GM19372 (cell line): ENCODE measurements around the gene IP6K2.
"Not testable (repeated sequence)": the region's sequence is repeated elsewhere in the genome, so short reads cannot be mapped to it uniquely, and the experiment has no call there.

ENCODE experiments used
- ATAC-seq: cut with Tn5 transposase; IDR thresholded peaks from one replicate; pipeline ENCODE4 v1.9.1; 2021; ENCODE audit warnings: mild to moderate bottlenecking, low read depth, moderate library complexity; ENCODE audit not compliant: unreplicated experiment

Gene IP6K2

GRCh38 chr3:48733752-48734518 lies 16.9 kb upstream of the IP6K2 start:
- ATAC-seq = not testable (repeated sequence)

DNA sequence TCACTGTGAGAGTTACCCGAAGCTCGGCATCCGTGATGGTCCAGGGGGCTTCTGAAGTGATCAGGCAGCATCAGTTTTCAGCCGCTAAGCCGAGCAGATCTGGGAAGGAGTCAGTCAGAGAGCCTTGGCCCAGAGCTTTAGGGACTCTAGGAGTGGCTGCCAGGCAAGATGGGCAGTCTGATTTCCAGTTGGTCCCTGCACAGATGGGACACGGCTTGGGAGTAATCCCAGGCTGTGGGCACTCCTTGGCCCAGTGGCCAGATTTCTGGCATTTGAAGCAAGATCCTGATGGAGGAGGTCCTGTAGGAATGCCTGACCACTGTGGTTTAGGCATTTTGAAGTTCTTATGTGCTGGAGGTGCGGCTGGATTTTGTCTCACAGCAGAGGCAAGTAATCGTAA lies 10.5 kb upstream of the IP6K2 start:
- no peak for ATAC-seq

GRCh38 chr3:48725185-48725855 lies 8.3 kb upstream of the IP6K2 start:
- not testable (repeated sequence) for ATAC-seq

DNA sequence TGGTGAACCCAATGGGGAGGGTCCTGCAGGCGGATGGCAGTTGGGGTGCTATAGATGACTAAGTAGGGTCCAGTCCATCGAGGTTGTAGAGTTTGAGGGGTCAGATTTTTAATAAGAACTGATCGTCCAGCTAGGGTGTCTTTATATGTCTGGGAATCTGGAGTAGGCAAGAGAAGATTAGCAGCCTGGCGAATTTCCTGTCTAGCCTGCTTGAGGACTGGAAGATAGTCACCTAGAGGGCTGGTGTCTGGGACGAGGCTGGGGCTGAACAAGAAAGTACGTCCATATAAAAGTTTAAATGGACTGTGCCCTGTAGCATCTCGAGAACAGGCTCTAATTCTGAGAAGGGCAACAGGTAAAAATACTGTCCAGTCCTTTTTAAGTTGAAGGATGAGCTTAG lies 6.7 kb upstream of the IP6K2 start:
- ATAC-seq = no peak

- ATAC-seq = not testable (repeated sequence)
These were observed 6.3 kb upstream of the IP6K2 start for GRCh38 chr3:48723293-48723692.

DNA sequence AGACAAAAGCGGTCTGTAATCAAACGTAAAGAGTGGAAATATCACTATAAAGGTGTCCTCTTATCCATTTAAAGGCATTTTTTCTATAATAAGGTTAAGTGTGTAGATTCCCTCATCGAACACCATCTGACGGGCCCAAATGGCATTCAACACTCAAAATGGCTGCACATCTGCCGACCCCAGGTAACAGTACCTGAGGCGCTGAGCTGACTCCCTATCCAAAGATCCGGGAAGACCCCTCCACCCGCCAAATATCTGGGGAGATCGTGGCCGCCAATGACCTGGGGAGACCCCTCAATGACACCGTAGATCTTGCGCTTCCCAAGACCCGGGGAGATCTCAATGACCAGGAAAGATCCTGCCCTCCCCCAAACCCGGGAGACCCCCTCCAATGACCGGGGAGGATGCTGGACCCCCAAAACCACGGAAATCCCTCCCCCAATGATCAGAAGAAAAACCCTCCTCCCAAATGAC lies 476 bp downstream of the IP6K2 start:
- ATAC-seq = no peak

- ATAC-seq = no peak
These were observed 1.7 kb downstream of the IP6K2 start for GRCh38 chr3:48715174-48715800.

DNA sequence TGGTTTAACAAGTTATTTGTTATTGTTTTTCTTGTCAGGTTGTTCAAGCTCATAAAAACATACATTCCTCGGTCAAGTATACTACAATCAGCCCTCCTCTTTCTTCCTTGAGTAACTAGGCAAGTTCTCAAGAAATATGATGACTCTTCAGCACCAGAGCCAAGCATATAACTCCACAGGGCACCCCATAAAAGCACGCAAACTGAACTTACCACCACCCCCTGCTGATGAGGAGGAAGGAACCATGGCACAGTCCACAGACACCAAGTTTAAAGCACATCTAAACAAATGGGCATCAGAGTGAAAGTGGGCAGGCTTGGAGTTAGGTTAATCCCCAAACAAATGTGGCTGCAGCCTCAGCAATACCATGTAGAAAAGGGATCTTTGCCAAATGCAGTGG lies 5.3 kb downstream of the IP6K2 start:
- no peak for ATAC-seq

DNA sequence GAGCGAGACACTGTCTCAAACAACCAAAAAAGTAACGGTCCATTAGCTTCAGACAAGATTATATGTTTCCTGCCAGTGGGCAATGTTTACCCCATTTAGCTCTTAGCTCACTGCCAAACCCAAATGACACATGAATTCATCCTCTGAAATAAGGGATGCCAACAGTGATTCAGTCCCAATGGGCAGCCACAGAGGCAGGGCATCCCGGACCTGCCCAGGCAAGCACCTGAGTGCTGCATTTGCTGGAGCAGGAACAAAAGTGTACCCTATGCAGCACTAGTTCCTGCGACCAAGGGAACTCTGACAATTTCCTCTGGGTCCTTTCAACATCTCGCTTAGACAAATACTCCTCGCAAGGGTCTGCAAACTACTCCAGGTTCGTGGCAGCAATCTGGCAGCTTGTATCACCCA lies 8.0 kb downstream of the IP6K2 start:
- ATAC-seq = no peak

DNA sequence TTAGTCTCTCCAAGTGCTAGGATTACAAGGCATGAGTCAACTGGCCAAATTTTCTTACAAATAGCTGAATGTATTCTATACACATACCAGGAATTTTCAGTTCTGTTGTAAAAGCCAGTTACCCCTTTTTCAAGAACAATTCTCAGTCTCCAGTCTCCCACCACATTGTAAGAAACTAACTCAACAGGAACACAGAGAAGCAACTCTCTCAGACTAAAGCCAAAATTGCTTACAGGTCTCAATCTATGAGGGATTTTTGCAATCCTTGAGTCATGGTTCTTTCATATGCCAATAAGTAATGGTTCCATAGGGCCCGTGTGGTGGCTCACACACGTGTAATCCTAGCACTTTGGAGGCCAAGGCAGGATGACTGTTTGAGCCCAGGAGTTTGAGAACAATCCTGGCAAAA lies 8.5 kb downstream of the IP6K2 start:
- no peak for ATAC-seq

- ATAC-seq = no peak
These were observed 9.9 kb downstream of the IP6K2 start for GRCh38 chr3:48707157-48707556.

- ATAC-seq = no peak
These were observed 14.6 kb downstream of the IP6K2 start for GRCh38 chr3:48702320-48702920.

DNA sequence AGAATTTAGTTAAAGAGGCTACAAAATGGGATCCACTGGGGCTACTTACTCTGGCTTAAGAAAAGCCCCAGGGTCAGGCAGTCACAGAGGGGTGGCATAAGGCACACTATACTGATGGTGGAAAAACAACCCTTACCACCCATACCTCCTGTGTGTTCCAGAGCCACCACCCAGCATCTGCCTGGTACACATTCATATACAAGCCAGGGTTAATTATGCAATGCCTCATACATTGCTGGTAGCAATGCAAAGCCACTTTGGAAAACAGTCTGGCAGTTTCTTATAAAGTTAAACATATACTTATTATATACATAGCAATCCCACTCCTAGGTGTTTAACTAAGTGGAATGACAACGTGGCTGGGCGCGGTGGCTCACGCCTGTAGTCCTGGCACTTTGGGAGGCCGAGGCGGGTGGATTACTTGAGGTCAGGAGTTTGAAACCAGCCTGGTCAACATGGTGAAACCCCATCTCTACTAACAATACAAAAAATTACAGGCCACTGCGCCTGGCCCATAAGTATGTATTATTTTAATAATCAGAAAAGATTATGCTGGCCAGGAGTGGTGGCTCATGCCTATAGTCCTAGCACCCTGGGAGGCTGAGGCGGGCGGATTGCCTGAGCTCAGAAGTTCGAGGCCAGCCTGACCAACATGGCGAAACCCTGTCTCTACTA lies 16.2 kb downstream of the IP6K2 start:
- ATAC-seq = no peak

- ATAC-seq = no peak
These were observed 18.1 kb downstream of the IP6K2 start for GRCh38 chr3:48698891-48699290.

GRCh38 chr3:48697952-48698351 lies 19.1 kb downstream of the IP6K2 start:
- ATAC-seq = no peak

DNA sequence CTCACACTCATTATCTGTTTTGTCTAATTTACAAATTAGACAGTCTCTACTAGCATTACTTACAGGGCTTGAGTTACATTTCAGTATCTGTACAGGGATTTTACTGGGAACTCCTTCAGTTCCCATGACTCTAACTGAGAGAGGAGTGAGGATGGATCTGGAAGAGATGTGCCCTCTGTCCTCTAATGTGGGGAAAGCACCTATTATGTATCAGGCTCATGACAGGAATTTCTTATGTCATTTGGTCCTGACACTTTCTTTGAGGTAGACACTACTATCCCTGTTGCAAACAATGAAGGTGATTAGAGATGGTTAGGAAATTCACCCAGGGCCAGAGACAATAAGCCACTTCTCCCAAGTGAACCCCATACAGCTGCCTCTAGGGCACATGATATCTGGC lies 20.4 kb downstream of the IP6K2 start:
- no peak for ATAC-seq

GRCh38 chr3:48696156-48696555 lies 20.9 kb downstream of the IP6K2 start:
- ATAC-seq = no peak

DNA sequence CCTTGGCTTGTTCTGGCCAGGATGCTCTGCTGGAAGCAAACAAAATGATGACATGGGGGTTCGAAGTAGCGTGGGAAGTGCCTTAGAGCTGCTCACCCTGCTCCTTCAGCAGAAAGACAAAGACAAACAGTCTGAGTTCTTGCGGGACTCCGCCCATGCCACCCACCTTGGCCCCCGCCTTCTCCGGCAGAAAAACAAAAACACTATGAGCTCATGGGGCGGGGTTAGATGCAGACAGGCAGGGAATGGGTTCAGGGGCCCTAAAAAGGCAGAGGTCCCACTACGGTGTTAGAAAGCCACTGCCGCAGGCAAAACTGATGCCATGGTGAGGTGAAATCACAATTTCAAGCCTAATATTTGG lies 21.6 kb downstream of the IP6K2 start:
- no peak for ATAC-seq

DNA sequence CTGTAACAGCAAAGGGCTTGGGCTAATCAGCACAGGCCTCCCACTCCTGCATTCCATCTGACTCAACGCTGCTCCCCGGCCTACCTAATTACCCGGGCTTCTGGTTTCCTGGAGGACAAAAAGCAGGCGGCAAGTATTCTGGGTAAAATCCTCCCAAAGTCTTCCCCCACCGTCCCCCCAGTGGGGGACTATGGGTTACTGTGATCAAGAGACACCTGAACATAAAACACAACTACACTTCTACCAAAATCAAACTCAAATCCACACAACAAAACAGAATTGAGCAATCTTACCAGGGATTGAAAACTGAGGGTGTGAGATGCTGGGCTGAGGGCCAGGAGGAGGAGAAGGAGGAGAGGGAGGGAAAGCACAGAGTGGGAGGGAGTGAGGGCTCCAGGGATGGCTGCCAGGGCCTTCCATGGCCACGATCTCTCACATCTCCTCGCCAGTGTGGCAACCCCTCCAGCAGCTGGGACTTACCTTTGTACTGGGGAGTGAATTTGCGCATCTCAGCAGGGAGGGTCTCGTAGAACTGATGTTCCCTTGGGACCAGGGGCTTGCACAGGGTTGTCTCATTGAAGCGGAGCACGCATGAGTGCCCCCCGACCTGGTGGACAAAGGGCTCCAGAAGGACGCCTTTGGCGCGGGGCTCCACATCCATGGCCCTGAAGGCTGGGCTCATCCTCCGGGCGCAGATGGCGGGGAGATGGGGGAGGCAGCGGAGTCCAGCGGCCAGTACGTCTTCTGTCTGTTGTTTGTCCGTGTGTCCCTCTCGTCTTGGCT lies 22.2 kb downstream of the IP6K2 start:
- ATAC-seq = no peak

DNA sequence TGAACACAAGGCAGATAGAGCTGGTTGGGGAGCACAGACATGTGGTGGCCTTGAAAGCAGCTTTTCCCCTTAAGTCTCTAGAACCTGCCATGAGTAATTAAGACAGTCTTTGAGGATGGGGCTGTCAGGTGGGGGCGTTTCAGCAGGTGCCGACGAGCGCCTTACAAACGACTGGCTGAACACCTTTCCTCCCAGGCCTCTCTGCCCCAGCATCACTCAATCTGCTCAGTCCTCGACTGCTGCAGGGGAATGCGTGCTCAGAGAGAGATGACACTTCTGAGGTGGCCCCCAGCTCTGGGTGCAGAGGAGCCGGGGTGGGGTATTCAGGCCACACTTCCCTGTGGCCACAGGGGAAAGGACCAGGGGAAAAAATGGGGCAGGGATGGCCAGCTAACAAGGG lies 23.2 kb downstream of the IP6K2 start:
- no peak for ATAC-seq
